ENCODE data around the gene TMEM207.

DNA sequence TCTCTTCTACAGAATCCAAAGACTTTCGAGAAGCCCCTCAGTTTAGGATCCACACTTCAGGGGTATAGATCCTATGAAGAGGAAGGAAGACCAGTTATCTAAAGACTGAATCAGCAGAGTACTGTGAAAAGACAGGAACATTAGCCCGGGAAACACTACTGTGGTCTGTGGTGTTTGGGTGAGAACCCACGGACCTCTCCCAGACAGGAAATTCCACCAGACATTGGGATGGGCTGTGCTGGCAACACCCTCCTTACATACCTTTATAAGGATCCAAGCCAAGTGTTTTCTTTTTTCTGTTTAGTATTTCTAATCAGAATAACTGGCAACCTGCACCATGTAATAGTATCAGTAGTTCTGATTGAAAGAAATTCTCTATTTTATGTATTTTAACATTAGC lies 14.1 kb downstream of the TMEM207 start:
- TF ChIP-seq, protein P1, sequence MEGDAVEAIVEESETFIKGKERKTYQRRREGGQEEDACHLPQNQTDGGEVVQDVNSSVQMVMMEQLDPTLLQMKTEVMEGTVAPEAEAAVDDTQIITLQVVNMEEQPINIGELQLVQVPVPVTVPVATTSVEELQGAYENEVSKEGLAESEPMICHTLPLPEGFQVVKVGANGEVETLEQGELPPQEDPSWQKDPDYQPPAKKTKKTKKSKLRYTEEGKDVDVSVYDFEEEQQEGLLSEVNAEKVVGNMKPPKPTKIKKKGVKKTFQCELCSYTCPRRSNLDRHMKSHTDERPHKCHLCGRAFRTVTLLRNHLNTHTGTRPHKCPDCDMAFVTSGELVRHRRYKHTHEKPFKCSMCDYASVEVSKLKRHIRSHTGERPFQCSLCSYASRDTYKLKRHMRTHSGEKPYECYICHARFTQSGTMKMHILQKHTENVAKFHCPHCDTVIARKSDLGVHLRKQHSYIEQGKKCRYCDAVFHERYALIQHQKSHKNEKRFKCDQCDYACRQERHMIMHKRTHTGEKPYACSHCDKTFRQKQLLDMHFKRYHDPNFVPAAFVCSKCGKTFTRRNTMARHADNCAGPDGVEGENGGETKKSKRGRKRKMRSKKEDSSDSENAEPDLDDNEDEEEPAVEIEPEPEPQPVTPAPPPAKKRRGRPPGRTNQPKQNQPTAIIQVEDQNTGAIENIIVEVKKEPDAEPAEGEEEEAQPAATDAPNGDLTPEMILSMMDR (IDR thresholded peaks at IDR 0.05; ENCODE audit: poor library complexity), result no peak
- TF ChIP-seq EZH2 (IDR thresholded peaks at IDR 0.05; ENCODE audit: borderline replicate concordance), result no peak
